ENCODE data around the gene CTSE.

Gene CTSE

GRCh38 chr1:205989786-205990185 is 33.9 kb downstream of the CTSE start:
- DNase-seq, result no peak

DNA sequence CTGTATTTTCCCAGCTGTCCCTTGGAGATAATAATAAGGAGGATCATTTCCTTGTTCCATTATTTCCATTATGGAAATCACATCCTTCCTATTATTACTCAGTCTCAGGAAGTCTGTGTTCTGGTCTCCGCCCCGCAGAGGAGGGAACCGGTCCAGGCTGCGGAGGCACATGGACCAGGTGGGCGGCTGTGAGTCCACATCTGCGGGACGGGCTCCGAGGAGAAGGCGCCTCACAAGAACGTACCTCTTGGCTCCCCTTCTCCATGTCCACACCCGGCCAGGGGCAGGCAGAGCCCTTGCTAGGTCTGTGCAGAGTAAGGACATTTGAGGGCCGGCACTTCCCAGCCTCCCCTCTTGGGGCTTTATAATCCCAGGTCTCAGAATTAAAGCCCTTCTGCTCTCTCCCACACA is 35.1 kb downstream of the CTSE start:
- no peak for DNase-seq

DNA sequence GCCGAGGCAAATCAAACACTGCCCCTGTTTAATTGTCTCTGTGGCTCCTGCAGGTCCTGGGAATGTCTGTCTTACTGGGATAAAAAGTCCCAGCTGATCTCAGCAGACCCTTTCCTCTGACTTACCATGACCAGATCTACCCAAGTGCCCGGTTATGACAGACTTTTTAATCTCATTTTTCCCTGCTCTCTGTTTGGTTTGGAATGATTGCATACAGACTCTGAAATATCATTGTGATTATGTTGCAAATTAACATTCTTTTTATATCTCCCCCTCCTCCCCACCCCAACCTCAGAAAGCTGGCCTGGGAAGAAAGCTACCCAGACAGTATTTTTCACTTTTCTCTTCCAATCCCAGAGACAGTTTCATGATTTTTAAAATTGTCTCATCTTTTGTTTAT is 36.8 kb downstream of the CTSE start:
- no peak for DNase-seq

DNA sequence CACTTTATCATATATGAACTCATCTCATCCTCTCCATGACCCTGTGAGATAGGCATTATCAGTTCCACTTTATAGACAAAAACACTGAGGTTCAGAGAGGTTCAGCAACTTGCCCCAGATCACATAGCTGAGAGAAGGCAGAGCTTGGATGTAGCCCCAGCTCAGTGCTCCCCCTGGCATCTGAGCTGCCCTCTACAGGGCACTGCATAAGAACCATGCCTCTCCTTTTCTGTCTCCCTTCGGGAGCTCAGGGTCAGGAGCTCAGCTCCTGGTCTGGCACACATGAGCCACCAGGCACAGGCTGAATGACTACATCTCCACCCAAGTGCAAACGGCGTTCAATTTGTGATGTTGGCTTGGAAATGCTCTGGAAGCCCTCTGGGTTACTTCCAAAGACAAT is 37.4 kb downstream of the CTSE start:
- DNase-seq, result no peak

DNA sequence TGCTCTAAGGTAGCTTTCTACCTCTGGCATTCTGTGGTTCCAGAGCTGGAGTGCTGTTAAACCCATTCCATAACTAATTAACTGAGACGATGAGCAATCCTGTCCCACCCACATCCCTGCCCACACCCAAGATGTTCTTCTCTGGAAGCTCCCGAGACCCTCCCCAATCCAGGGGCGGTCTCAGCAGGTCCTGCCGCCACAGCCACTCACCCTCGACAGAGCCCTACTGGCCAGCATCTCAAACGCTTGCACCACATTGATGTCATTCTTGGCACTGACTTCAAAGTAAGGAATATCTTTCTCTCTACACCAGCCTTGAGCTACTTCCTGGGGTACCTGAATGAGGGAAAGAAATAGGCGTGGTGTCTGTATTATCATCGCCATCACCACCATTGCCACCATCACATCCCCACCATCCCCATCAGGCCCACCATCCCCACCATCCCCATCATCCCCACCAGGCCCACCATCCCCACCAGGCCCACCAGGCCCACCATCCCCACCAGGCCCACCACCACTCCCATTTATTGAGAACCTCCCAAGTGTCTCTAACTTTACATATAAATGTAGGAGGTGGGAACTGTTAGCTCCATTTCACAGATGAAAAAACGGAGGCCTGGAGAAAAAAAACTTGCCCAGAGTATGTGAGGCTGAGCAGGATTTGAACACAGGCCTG is 38.2 kb downstream of the CTSE start:
- no peak for DNase-seq

DNA sequence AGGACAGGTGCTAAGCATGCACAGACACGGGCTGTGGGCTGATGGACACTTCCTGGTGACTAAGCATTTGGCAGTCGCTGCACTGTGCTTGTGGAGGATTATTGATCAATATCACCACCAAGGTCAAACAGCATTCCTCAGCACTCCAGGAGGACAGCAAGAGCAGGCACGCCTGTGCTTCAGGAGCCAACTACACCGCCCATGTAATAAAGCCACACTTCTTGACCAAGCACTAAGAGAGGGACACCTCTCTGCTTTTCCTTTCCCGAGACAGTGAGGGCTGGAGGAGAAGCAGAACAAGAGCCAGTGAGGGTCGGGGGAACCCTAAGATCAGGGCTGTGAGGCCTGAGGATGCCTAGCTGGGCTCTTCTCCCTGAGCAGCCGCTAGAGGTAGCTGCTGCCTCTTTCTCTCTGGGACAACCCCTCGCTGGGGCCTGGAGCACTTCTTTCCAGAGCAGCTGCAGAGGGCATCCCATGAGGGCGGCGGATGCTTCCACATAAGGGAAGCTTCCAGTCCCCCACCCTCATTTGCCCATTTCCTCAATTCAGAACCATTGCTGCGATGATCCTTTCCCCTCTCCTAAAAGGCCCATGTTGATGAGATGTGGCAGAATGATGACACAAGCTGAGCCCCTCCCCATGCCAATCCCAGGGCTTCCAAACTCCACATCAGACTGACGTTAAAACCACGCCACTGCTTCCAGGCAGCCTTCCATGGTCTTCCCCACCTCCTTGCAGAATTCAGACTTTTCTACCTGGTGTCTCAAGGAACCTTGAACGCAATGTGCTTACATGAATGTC is 39.6 kb downstream of the CTSE start:
- DNase-seq, result no peak

- DNase-seq, result no peak
Observed at GRCh38 chr1:205981257-205981656, 42.4 kb downstream of the CTSE start.

DNA sequence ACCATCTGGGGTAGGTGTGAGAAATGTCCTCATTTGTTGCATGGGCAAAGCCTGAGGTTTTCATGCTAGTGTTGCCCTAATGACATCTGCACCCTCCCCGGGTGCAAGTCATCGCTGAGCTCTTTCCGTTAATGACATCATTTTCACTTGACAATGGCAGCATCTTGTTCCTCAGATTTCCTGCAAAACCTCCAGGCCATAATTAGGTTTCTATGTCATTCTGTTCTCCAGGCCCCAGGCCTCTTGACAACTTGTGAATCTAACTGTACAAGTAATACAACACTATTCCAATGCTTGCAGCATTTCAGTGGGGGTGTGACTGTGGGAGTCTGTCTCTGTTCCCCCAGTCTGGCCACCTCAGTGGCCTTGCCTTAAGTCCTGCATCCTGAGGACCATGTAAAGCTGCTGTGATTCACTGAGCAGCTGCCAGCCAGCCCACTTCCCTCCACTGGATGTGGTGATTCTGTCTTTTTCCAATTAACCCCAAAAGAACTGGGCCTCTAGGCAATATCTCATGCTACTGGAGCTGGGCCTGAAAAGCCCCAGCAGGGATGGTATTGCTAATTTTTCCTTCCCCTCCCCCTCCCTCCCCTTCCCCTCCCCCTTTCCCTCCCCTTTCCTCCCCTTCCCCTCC is 43.3 kb downstream of the CTSE start:
- no peak for DNase-seq

DNA sequence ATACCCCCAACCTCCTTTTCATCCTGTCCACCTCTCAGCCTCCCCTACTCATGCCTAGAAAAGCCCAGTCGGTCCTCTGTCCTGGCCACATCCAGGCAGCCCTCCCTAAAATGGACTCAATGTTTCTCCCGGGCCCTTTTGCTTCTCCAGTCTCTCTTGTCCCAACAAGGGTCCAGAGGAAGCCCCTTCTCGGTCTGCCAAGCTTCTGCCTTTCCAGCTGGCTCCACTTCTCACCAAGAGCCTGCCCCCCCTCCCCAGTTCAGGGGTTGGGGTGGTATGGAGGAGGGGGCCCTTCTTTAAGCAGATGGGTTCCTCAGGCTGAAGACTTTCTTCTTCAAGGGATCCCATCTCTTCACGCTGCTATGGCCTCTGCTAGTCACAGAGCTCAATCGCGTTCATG is 44.4 kb downstream of the CTSE start:
- DNase-seq, result no peak

DNA sequence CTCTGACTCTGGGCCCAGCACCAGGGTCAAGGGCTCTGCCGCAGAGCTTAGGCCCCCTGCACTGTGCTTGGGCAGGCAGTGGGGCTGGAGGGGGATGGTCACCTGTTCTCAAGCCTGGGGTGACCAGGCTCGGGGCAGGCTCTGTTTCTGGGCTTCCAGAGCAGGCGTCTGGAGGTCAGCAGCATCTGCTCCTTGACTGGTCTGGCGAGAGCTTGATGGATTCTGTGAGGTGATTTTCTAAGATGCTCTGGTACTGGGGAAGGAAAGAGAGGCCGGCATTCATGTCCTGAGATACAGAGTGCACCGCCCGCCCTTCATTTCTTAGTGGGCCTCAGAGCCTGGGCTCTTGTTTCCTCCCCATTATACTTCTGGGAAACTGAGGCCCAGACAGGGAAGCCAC is 45.0 kb downstream of the CTSE start:
- no peak for DNase-seq

GRCh38 chr1:205977402-205978014 is 46.2 kb downstream of the CTSE start:
- DNase-seq, result peak; percentile 72

- no peak for DNase-seq
Observed at GRCh38 chr1:205976708-205977401, 46.8 kb downstream of the CTSE start.

DNA sequence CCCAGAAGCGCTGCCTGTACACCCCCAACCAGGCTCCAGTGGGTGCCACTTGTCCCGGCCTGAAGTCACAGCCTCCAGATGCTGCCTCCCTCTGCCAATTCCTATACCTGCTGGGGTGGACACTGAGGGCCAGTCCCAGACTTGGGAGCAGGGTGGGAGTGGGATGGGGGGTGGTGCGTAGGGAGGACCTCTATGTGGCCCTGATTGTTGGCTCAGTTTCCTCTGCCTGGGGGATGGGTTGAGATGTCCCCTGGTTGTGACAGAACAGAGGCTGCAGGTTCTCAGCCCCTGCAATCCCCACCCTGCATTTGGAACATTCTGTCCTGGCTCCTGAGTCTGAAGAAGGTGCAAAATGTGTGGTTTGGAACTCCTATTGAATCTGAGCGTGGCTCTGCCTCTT is 47.7 kb downstream of the CTSE start:
- DNase-seq, result no peak

DNA sequence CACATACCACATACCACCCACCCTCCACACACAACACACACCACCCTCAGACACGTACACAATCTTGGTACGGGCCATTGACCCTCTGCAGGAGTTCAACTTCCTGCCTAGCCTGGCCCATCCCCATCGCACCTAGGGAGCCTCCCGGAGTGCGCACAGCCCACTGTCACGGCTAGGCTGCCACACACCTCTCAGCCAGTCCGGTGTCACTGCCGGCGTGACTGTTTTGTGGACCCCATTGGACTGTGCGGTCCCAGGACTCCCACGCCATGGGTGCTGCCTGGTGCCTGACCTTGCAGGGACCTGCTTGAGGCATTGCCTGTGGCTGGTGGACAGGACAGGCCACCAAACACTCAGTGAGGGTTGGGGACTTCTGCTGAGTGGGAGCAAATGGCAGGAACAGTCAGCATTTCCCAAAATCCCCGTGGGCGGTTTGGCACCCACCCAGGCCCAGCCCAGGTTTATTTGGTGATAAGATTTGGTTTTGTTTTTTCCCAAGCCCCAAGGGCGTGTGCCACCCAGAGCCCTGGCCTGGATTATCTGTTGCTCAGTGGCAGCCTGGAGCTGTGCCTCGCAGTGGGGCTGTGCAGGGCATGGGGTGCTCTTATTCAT is 48.2 kb downstream of the CTSE start:
- DNase-seq, result no peak

DNA sequence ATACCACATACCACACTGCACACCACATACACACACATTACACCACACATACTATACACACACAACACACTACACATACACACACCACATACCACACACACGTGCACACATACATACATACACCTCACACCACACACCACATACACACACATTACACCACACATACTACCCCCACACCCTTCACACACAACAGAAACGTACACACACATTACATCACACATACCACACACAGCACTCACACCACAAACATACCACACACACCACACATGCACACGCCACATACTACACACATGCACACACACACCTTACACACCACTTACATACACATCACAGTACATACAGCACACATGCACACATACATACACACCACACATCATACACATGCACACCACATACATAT is 49.0 kb downstream of the CTSE start:
- DNase-seq, result no peak

- no peak for DNase-seq
Observed at GRCh38 chr1:205973377-205974232, 50.1 kb downstream of the CTSE start.

GRCh38 chr1:205972491-205973168 is 51.1 kb downstream of the CTSE start:
- DNase-seq, result no peak

DNA sequence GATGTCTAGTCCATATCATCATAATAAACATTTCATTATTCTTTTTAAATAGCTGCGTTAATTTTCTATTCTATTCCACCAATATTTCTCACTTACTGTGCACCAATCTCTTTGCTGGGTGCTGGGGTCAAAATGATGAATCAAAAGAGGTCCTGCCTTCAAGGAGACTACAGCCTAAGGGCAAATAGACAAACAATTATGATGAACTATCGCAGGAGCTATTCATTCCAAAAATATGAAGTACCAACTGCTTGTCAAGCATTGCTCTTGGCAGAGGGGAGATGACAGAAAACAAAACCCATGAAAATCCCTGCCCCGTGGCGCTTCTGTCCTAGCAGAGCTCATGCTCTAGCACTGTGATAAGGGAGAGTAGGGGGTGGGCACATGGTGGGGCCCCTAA is 51.6 kb downstream of the CTSE start:
- no peak for DNase-seq

DNA sequence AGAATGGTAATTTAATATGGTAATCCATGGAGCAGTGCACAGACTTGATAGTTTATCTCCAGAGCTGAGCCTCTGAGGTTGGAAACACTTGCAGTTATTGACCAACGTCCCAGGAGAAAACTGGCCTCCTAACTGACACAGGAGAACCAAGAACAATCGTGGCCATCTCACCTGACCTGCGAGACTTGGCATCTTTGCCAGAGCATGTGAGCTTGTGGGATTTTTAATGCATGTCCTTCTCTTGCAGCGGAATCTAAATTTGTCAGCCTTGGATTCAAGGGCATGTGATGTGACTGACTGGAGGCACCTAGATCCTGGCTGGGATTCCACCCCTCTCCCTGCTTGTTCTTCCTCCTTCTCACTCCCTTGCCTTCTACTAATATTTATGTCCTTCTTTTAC is 52.6 kb downstream of the CTSE start:
- no peak for DNase-seq

- no peak for DNase-seq
Observed at GRCh38 chr1:205970486-205970885, 53.2 kb downstream of the CTSE start.

GRCh38 chr1:205969229-205969628 is 54.5 kb downstream of the CTSE start:
- DNase-seq, result no peak
